ENCODE measurements around the gene PRDM12. TPM values are rescaled to one million over a fixed set of nuclear protein-coding genes. Genes with fewer than 3 reads are reported as not detected.

The PRDM12 gene
- total RNA-seq, 2 donors from 2014 or later = not detected

- no peak for ATAC-seq
- DNase-seq = no peak
- intact Hi-C loops (cut with DNase I) = no loop called here
- Histone ChIP-seq H3K4me1 (peaks cover 52% of the 10 kb centered on the region), H3K27me3 (peaks cover 4 to 55% of the 10 kb centered on the region in 2 donors), H3K27ac (no peak overlapping the region), H3K36me3 (replicated peaks in 1 of 2; ENCODE audit: insufficient read depth in 1 of 2, low read depth in 2 of 2) (no peaks in the 10 kb centered on the region), H3K4me3 (no peak overlapping the region), H3K9me3 (no peaks in the 10 kb centered on the region)
- TF ChIP-seq POLR2A (IDR thresholded peaks at IDR 0.05) (no peak), CTCF (IDR thresholded peaks at IDR 0.05) (no peak)
- WGBS, 2 donors = 1 to 4% methylated on average over 25 to 50 of the region's 58 CpGs
These were observed 4.6 kb upstream of the PRDM12 start for GRCh38 chr9:130659699-130660248.

GRCh38 chr9:130660326-130660682, 4.1 kb upstream of the PRDM12 start:
- TF ChIP-seq POLR2A (IDR thresholded peaks at IDR 0.05) (no peak), CTCF (IDR thresholded peaks at IDR 0.05) (no peak)
- Histone ChIP-seq H3K9me3 (no peaks in the 10 kb centered on the region), H3K4me1 (peaks cover 55% of the 10 kb centered on the region), H3K27ac (no peak overlapping the region), H3K27me3 (peaks cover 4 to 57% of the 10 kb centered on the region in 2 donors), H3K36me3 (replicated peaks in 1 of 2; ENCODE audit: insufficient read depth in 1 of 2, low read depth in 2 of 2) (no peaks in the 10 kb centered on the region), H3K4me3 (peak overlapping the region; percentile 5 to 7)
- no peak for DNase-seq
- intact Hi-C loops (cut with DNase I) = no loop called here
- no peak for ATAC-seq
- 0 to 4% methylated on average over 9 to 30 of the region's 33 CpGs for WGBS, 2 donors

- no peaks in the 10 kb centered on the region for H3K9me3 ChIP-seq
- peaks cover 60% of the 10 kb centered on the region for H3K4me1 ChIP-seq
- intact Hi-C loops (cut with DNase I) = no loop called here
- H3K4me3 ChIP-seq = peak overlapping the region; percentile 5 to 7
- ATAC-seq (no peak), DNase-seq (no peak)
- peaks cover 4 to 62% of the 10 kb centered on the region in 2 donors for H3K27me3 ChIP-seq
- 1 to 3% methylated on average over 16 to 80 of the region's 82 CpGs for WGBS, 2 donors
- TF ChIP-seq POLR2A (IDR thresholded peaks at IDR 0.05) = no peak
- no peak for TF ChIP-seq CTCF (IDR thresholded peaks at IDR 0.05)
- H3K36me3 ChIP-seq (replicated peaks in 1 of 2; ENCODE audit: insufficient read depth in 1 of 2, low read depth in 2 of 2) = no peaks in the 10 kb centered on the region
- H3K27ac ChIP-seq = no peak overlapping the region
These were observed 3.5 kb upstream of the PRDM12 start for GRCh38 chr9:130660683-130661450.

- H3K36me3 ChIP-seq (replicated peaks in 1 of 2; ENCODE audit: insufficient read depth in 1 of 2, low read depth in 2 of 2) = no peaks in the 10 kb centered on the region
- ATAC-seq (no peak), DNase-seq (no peak)
- TF ChIP-seq POLR2A (IDR thresholded peaks at IDR 0.05) (no peak), CTCF (IDR thresholded peaks at IDR 0.05) (no peak)
- no peak overlapping the region for H3K4me3 ChIP-seq
- no peak overlapping the region for H3K27ac ChIP-seq
- H3K9me3 ChIP-seq = no peaks in the 10 kb centered on the region
- intact Hi-C loops (cut with DNase I) = no loop called here
- WGBS, 2 donors = 4% methylated on average over 47 of the region's 47 CpGs; no CpG with 5 or more reads in 1 of the 2 donors
- H3K4me1 ChIP-seq = peaks cover 67% of the 10 kb centered on the region
- peaks cover 4 to 66% of the 10 kb centered on the region in 2 donors for H3K27me3 ChIP-seq
These were observed 2.8 kb upstream of the PRDM12 start for GRCh38 chr9:130661451-130662098.
